Measurements from ENCODE around the gene TEAD3.
A peak's percentile ranks its signal among the peaks of the same experiment; 100 is the strongest.
"Not testable (repeated sequence)": the region's sequence is repeated elsewhere in the genome, so short reads cannot be mapped to it uniquely, and the experiment has no call there.

The TEAD3 gene

DNA sequence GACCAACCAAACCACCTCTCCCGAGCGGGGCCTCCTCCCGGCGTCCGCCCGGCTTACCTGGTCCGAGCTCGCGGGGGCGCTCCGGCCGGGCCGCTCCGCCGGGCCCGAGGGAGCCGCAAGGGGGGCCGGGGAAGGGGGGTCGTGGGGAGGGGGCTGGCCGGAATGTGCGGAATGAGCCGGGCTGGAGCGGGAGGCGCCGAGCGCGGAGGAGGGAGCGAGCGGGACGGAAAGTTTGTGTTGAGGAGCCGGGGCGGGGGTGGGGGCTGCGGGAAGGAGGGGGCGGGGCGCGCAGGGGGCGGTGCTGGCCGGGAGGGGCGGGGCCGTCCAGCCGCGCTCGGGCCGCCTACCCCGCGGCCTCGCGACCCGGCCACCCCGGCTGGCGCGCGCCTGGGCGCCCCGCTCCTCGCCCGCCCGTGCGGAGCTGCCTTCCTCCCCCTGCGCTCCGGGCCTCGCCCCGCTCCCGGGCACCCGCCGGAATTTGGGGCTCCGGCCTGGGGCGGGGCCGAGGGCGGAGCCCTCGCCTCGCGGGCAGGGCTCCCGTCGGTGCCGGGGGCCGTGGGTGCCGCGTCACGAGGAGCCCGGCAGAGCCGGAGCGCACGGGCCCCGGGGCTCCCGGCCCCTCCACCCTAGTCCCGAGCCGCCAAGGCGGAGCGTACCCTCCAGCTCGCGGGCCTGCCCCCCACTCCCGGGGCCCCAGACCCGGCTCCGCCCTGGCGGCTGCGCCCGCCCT is at the start of gene TEAD3:
TEAD3 (minus strand) TSS at position 239 of the 730 bp plus-strand sequence.
- DNase-seq (ENCODE audit: low read depth) = no peak

DNA sequence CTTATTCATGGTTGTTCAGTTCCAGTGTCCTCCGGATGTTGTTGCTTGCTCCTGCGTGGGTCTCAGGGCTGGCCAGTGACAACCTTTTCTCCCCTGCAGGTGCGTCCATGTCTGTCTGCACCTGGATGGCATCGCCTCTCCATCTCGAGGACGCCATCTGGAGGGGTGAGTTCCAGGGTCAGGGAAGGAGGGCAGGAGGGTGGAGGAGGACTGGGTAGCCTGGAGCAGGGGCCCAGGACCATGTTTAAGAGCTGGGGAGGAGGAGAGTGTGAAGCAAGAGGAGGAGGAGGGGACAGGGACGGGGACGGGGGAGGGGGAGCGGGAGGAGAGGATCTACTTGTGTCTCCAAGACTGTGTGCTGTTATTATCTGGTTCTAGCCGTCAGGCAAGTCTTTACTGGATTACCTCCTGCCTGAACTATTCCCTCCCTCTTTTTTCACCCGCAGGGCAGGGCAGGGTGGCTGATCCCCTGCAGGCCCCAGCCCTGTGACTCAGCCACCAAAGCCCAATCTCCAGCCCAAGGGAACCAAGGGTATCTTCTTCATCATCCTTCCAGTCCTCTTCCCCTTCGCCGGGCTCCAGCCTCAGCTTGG is 48.0 kb upstream of the TEAD3 start:
- no peak for DNase-seq (ENCODE audit: low read depth)

GRCh38 chr6:35543459-35544193 is 46.7 kb upstream of the TEAD3 start:
- no peak for DNase-seq (ENCODE audit: low read depth)

DNA sequence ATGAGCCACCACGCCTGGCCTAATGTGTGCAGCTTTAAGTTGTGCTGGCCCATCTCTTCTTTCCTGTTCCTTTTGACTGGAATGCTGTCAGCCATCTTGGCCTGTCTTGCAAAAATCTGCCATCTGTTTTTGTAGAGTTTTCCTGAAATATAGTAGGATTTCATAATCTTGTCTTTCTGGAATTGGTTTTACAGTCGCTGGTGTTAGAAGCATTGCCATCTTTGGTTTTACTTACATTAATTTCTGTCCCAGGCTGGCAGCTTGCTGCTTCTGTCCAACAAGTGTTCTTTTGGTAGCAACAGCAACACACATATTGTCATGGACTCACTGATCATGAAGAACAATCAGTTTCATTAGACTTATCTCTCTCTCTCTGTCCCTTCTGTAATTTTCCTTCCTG is 45.0 kb upstream of the TEAD3 start:
- no peak for DNase-seq (ENCODE audit: low read depth)

- DNase-seq (ENCODE audit: low read depth) = no peak
Measured at GRCh38 chr6:35539223-35539622, 42.3 kb upstream of the TEAD3 start.

GRCh38 chr6:35535847-35536246 is 39.0 kb upstream of the TEAD3 start:
- DNase-seq (ENCODE audit: low read depth) = not testable (repeated sequence)

GRCh38 chr6:35534407-35535170 is 37.7 kb upstream of the TEAD3 start:
- peak; percentile 6 for DNase-seq (ENCODE audit: low read depth)

- no peak for DNase-seq (ENCODE audit: low read depth)
Measured at GRCh38 chr6:35533981-35534380, 37.1 kb upstream of the TEAD3 start.

- DNase-seq (ENCODE audit: low read depth) = no peak
Measured at GRCh38 chr6:35532126-35532525, 35.2 kb upstream of the TEAD3 start.

- no peak for DNase-seq (ENCODE audit: low read depth)
Measured at GRCh38 chr6:35524380-35525020, 27.6 kb upstream of the TEAD3 start.

- peak; percentile 42 for DNase-seq (ENCODE audit: low read depth)
Measured at GRCh38 chr6:35522660-35523658, 26.1 kb upstream of the TEAD3 start.

DNA sequence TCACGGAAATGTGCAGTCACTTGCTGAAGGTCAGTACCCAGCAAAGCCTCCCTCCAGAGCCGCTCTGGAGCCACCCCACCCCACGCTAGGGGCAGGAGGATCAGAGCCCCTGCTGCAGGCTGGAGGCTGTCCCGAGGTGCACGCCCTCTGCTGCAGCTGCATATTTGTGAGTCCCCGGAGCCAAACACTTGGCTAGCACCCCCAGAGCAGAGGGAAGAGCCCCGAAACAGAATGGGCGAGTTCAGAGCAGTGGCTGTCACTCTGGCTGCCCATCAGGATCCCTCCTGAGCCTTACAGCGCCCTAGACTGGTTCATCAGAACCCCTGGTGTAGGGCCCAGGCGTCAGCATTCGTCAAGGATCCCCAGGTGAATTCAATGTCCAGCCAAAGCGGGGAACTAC is 25.3 kb upstream of the TEAD3 start:
- DNase-seq (ENCODE audit: low read depth) = no peak

DNA sequence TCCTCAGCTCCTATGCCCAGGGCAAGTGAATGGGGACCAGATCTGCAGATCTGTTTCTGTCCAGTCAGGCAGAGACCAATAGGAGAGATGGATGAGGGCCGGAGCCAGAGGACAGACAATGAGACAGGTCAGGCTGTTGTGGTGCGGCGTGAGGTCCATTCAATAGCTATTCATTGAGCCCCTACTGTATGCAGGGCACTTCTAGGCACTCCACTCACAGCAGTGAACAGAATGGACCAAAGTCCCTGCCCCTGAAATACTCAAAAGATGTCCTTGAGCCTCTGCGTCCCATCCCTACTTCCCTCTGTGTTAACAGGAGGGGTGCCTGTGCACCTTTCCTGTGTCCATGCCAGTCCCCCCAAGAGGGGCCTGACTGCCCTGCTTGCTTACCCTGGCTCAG is 24.4 kb upstream of the TEAD3 start:
- no peak for DNase-seq (ENCODE audit: low read depth)

- no peak for DNase-seq (ENCODE audit: low read depth)
Measured at GRCh38 chr6:35519313-35520015, 22.6 kb upstream of the TEAD3 start.

- no peak for DNase-seq (ENCODE audit: low read depth)
Measured at GRCh38 chr6:35518566-35519312, 21.9 kb upstream of the TEAD3 start.

GRCh38 chr6:35517978-35518377 is 21.1 kb upstream of the TEAD3 start:
- DNase-seq (ENCODE audit: low read depth) = not testable (repeated sequence)

DNA sequence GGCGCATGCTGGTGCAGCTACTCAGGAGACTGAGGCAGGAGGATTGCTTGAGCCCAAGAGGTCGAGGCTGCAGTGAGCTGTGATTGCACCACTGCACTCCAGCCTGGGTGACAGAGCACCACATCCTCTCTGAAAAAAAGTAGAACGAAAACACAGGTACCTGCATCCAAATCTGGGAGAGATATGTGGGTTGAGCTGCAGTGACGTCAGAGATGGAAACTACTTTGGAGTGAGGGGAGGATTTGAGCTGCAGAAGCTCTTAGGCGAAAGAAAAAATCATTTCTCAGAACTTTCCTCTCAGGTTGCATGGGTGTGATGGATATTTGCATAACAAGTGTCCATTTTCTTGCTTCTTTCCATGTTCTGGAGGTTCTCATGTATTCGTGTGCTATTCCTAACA is 19.8 kb upstream of the TEAD3 start:
- no peak for DNase-seq (ENCODE audit: low read depth)

DNA sequence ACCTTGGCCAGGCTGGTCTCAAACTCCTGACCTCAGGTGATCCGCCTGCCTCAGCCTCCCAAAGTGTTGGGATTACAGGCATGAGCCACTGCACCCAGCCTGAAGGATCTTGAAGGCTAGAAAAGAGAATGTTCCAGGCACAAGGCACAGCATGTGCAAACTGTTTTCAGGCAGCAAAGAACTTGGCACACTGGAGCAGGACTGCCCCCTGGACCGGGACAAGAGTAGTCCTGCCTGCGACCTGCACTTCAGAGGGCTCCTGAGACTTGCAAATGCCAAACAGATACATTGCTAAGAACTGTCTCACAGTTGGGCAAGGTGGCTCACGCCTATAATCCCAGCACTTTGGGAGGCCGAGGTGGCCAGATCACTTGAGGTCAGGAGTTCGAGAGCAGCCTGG is 19.1 kb upstream of the TEAD3 start:
- DNase-seq (ENCODE audit: low read depth) = not testable (repeated sequence)

GRCh38 chr6:35514587-35514986 is 17.7 kb upstream of the TEAD3 start:
- no peak for DNase-seq (ENCODE audit: low read depth)
